HEK293 (cell line): Measurements from ENCODE around the gene PRPF38B.

Source experiments
- BCL11A ChIP-seq: fragments of 450-650 bp; formaldehyde crosslinking; IDR thresholded peaks from 2 replicates; pipeline ENCODE4 v1.5.1; 2016; ENCODE audit warnings: low read depth, missing biosample characterization, missing genetic modification characterization
- ZNF514 ChIP-seq: fragments of 450-650 bp; formaldehyde crosslinking; IDR thresholded peaks from 2 replicates; pipeline ENCODE4 v1.5.1; 2016; ENCODE audit warnings: missing biosample characterization, missing genetic modification characterization
- TF ChIP-seq, protein P1 (sequence below): fragments of 450-650 bp; formaldehyde crosslinking; IDR thresholded peaks from 2 replicates; pipeline ENCODE4 v1.5.1; 2016; ENCODE audit warnings: missing biosample characterization, missing genetic modification characterization
- TF ChIP-seq, protein P2 (sequence below): fragments of 450-650 bp; formaldehyde crosslinking; optimal IDR thresholded peaks from 2 replicates; pipeline ENCODE3; 2016; ENCODE audit warnings: missing biosample characterization, mild to moderate bottlenecking, missing genetic modification characterization

DNA sequence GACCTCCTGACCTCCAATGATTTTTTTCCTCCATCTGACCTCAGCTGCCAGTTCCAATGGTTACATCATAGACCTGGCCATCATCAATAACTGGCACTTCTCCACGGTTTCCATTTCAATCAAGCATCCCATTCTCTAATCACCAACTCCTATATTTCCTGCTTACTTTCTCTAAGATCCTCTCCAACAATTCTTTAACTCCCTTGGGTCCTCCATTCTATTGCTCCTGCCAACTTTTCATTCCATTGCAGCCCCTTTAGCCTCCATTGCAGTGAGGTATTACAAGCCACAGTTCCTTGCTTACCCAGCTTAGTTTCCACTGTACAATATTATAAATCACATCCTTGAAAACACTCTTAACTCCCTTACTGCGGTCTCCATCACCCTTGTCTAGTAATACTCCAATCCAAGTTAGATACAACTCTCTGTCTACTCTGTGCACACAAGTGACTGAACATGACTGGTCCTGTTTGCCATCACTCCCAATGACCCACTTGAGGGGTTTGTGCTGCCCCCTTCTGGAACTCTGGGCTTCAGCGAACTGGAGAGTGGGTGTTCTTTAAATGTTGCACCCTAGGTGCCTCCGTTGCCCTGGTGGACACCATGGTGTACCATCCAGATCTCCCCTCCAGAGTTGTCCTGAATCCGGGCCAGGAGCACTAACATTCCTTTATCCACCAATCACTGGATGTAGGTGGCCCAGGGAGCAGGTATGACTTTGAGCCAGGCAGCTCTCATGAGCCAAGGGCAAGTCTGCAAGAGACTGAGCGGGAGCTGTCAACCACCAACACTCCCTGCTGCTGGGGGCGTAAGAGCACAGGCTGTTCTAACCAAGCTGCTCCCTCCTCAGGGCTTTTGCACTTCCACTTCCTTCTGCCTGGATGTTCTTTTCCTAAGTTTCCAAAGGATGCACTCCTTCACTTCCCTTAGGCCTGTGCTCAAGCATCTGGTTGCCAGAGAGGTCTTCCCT is 16.9 kb downstream of the PRPF38B start:
- TF ChIP-seq, protein P1, sequence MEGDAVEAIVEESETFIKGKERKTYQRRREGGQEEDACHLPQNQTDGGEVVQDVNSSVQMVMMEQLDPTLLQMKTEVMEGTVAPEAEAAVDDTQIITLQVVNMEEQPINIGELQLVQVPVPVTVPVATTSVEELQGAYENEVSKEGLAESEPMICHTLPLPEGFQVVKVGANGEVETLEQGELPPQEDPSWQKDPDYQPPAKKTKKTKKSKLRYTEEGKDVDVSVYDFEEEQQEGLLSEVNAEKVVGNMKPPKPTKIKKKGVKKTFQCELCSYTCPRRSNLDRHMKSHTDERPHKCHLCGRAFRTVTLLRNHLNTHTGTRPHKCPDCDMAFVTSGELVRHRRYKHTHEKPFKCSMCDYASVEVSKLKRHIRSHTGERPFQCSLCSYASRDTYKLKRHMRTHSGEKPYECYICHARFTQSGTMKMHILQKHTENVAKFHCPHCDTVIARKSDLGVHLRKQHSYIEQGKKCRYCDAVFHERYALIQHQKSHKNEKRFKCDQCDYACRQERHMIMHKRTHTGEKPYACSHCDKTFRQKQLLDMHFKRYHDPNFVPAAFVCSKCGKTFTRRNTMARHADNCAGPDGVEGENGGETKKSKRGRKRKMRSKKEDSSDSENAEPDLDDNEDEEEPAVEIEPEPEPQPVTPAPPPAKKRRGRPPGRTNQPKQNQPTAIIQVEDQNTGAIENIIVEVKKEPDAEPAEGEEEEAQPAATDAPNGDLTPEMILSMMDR (tag by site-specific recombination): no peak
- TF ChIP-seq ZNF514 (no peak), BCL11A (tag by site-specific recombination) (no peak)
- TF ChIP-seq, protein P2, sequence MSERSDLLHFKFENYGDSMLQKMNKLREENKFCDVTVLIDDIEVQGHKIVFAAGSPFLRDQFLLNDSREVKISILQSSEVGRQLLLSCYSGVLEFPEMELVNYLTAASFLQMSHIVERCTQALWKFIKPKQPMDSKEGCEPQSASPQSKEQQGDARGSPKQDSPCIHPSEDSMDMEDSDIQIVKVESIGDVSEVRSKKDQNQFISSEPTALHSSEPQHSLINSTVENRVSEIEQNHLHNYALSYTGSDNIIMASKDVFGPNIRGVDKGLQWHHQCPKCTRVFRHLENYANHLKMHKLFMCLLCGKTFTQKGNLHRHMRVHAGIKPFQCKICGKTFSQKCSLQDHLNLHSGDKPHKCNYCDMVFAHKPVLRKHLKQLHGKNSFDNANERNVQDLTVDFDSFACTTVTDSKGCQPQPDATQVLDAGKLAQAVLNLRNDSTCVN (tag by site-specific recombination): no peak
